RWPE2 (cell line): ENCODE results near the gene ABCC4.

Experiments
- ATAC-seq: fragments of 200-7000 bp; cut with Tn5 transposase; 3 replicates; pipeline ENCODE4 v1.9.1; 2021; ENCODE audit warnings: low read depth
- DNase-seq: peaks from one replicate; pipeline ENCODE4 v3.0.0-alpha.2; 2020; ENCODE audit warnings: low spot score
- H3K27ac ChIP-seq: fragments of 450-650 bp; 2 replicates; pipeline ENCODE4 v1.5.1; 2017; ENCODE audit warnings: mild to moderate bottlenecking; ENCODE audit not compliant: poor library complexity, severe bottlenecking
- H3K27me3 ChIP-seq: fragments of 250-450 bp; sonication (Bioruptor Pico); 2 replicates; pipeline ENCODE4 v1.5.1; 2021; ENCODE audit warnings: mild to moderate bottlenecking, moderate library complexity; ENCODE audit not compliant: insufficient read depth, poor library complexity, severe bottlenecking
- H3K36me3 ChIP-seq: fragments of 250-450 bp; sonication (Bioruptor Pico); 2 replicates; pipeline ENCODE4 v1.5.1; 2020; ENCODE audit warnings: low read depth, mild to moderate bottlenecking, moderate library complexity
- H3K4me1 ChIP-seq: fragments of 250-450 bp; sonication (Bioruptor Pico); 2 replicates; pipeline ENCODE4 v1.5.1; 2021; ENCODE audit warnings: mild to moderate bottlenecking, moderate library complexity; ENCODE audit not compliant: insufficient read depth, poor library complexity, severe bottlenecking
- H3K4me3 ChIP-seq: fragments of 250-450 bp; sonication (Bioruptor Pico); 2 replicates; pipeline ENCODE4 v1.5.1; 2021; ENCODE audit warnings: mild to moderate bottlenecking, moderate library complexity; ENCODE audit not compliant: severe bottlenecking
- H3K9me3 ChIP-seq: fragments of 250-450 bp; sonication (Bioruptor Pico); 2 replicates; pipeline ENCODE4 v1.5.1; 2021; ENCODE audit warnings: mild to moderate bottlenecking, moderate library complexity; ENCODE audit not compliant: severe bottlenecking
- TF ChIP-seq, protein P1 (sequence below): fragments of 450-650 bp; IDR thresholded peaks from one replicate; pipeline ENCODE4 v1.5.1; 2017; ENCODE audit warnings: mild to moderate bottlenecking, moderate library complexity; ENCODE audit not compliant: poor library complexity, severe bottlenecking

The ABCC4 gene

DNA sequence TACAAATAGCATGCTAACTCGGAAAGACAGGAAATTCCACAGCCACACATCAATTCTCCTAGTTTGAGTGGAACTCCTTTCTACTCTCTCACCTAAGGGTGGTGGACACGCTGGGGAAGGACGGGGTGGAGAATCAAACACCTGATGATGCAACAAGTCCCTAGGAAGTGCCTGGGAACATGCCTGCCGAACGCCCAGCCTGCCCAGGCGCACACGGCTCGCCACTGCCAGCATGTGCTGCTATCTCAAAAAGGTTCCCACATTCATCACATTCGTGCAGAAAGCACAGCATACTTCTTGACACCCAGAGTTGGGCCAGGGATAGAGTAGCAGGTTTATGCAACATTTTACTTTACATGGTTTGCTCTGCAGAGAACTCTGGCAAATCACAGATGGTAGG, 164.6 kb downstream of the ABCC4 start:
- Histone ChIP-seq H3K4me1 (no peaks in the 10 kb centered on the region), H3K36me3 (no peaks in the 10 kb centered on the region), H3K27me3 (no peaks in the 10 kb centered on the region), H3K4me3 (no peak overlapping the region), H3K9me3 (no peaks in the 10 kb centered on the region), H3K27ac (no peak overlapping the region)
- ATAC-seq: no peak
- TF ChIP-seq, protein P1, sequence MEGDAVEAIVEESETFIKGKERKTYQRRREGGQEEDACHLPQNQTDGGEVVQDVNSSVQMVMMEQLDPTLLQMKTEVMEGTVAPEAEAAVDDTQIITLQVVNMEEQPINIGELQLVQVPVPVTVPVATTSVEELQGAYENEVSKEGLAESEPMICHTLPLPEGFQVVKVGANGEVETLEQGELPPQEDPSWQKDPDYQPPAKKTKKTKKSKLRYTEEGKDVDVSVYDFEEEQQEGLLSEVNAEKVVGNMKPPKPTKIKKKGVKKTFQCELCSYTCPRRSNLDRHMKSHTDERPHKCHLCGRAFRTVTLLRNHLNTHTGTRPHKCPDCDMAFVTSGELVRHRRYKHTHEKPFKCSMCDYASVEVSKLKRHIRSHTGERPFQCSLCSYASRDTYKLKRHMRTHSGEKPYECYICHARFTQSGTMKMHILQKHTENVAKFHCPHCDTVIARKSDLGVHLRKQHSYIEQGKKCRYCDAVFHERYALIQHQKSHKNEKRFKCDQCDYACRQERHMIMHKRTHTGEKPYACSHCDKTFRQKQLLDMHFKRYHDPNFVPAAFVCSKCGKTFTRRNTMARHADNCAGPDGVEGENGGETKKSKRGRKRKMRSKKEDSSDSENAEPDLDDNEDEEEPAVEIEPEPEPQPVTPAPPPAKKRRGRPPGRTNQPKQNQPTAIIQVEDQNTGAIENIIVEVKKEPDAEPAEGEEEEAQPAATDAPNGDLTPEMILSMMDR: no peak
- no peak for DNase-seq

- DNase-seq (no peak), ATAC-seq (no peak)
- no peaks in the 10 kb centered on the region for H3K27me3 ChIP-seq
- TF ChIP-seq, protein P1: no peak
- H3K4me3 ChIP-seq: no peak overlapping the region
- H3K27ac ChIP-seq: no peak overlapping the region
- no peaks in the 10 kb centered on the region; the same call in 1 of the 2 replicates for H3K36me3 ChIP-seq
- H3K4me1 ChIP-seq: no peaks in the 10 kb centered on the region
- H3K9me3 ChIP-seq: no peaks in the 10 kb centered on the region
Observed at GRCh38 chr13:95133498-95133897, 167.8 kb downstream of the ABCC4 start.

DNA sequence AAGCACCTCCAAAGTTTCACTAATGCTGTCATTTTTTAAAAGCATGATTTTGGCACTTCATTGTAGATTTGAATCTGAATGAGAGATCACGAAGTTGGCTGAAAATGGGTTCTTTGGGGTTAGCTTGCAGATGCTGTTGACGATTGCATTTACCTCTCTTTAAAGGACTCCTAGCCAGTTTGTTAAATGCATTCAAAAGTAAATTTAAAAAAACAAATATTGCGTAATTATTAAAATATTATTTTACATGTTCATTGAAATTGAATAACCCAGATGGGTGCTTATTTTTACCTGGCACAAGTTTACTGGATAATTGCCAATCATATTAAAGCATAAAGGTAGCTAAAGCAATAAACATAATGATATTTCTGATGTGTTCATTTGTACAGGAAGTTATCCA, 172.2 kb downstream of the ABCC4 start:
- no peaks in the 10 kb centered on the region; the same call in 1 of the 2 replicates for H3K36me3 ChIP-seq
- no peaks in the 10 kb centered on the region for H3K9me3 ChIP-seq
- peak overlapping the region; percentile 33 for H3K27ac ChIP-seq
- H3K4me3 ChIP-seq: no peak overlapping the region
- no peaks in the 10 kb centered on the region for H3K27me3 ChIP-seq
- DNase-seq (no peak), ATAC-seq (no peak)
- TF ChIP-seq, protein P1: no peak
- peaks cover 9% of the 10 kb centered on the region for H3K4me1 ChIP-seq

DNA sequence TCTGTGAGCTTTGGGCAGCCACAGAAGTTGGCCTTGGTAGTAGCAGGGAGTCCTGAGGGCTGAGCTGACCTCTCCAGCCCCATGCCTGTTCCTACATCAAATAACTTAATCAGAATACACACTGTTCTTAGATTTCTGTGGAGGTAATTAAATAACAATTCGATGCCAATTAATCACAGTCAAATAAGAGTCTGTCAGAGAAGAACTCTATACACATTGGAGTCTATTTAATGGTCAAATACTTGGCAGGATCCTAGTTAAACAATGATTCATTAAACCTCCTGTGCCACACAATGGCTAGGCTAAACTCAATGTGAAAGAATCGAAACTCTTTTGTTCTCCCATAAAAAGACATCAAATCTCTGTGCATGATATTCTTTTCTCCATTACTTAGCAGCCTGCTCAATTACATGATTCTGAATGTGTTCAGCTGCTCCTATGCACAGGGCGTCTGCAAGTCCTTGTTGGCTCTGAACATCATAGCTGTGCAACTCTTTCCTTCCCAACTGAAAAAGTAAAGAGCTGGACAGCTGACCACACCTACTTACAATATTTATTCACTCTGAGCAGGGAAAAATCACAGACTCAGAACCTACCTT, 173.1 kb downstream of the ABCC4 start:
- H3K27ac ChIP-seq: peak overlapping the region; percentile 33
- H3K36me3 ChIP-seq: no peaks in the 10 kb centered on the region; the same call in 1 of the 2 replicates
- ATAC-seq (peak; percentile 95), DNase-seq (no peak)
- no peaks in the 10 kb centered on the region for H3K27me3 ChIP-seq
- H3K9me3 ChIP-seq: no peaks in the 10 kb centered on the region
- peaks cover 9% of the 10 kb centered on the region for H3K4me1 ChIP-seq
- H3K4me3 ChIP-seq: no peak overlapping the region
- TF ChIP-seq, protein P1: no peak

GRCh38 chr13:95124959-95125358, 176.3 kb downstream of the ABCC4 start:
- no peaks in the 10 kb centered on the region; the same call in 1 of the 2 replicates for H3K36me3 ChIP-seq

More at GRCh38 chr13:95124959-95125358, 176.3 kb downstream of the ABCC4 start:
- H3K27ac ChIP-seq: no peak overlapping the region
- H3K9me3 ChIP-seq: no peaks in the 10 kb centered on the region
- TF ChIP-seq, protein P1: no peak
- no peaks in the 10 kb centered on the region for H3K27me3 ChIP-seq
- ATAC-seq: no peak
- no peak for DNase-seq
- H3K4me3 ChIP-seq: no peak overlapping the region
- peaks cover 13% of the 10 kb centered on the region for H3K4me1 ChIP-seq
